Stimulated activated CD8-positive, alpha-beta memory T cell treated with anti-CD3 and anti-CD28 coated beads, Interleukin-4, amount 100 ng/mL, for 4 hours (primary cell): ENCODE results near the gene SPSB2.

Experiments used
- DNase-seq, 2 donors: peaks; one replicate each; pipeline ENCODE4 v3.0.0-alpha.2; 2020; ENCODE audit warnings: low read depth in 2 of 2, low spot score in 1 of 2

SPSB2 gene

DNA sequence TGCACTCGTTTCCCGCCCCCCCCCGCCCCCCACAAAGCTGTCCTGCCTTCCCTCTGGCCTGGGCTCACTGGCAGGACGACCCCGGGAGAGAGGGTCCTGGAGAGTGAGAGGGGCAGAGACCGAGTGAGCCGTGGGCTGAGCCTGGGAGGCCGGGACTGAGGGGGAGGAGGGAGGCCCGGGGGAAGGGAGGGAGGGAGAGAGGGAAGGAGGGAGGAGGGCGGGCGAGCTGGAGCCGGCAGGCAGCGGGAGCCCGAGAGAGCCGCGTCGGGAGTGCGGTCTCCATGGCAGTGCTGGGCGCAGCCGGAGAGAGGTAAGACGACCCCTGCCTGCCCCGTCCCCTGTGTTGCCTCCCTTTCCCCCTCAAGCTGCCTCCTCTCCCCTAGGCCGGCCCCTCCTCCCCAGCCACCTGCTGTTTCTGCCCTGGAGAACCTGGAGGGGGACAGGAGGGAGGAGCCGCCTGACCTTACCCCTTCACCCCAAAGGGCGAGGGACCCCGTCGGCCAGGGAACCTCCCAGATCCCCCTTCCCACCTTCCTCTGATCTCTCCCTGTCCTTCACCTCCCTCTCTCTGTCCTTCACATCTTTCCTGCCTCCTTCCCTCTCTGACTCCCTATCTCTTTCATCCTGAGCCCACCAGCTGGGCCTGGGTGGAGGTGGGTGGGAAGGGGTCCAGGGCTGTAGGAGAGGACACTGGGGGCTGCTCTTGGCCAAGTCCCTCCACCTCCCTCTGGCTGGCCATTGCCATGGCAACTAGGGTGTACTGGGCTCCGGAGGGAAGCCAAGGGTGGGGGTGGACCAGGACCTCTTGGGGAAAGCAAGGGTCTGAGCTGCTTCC is 51.3 kb downstream of the SPSB2 start, which contains the start of gene GPR162:
Gene GPR162 (plus strand): TSS at position 231 of the 835 bp plus-strand sequence. CDS start 2,078 bp downstream, outside the sequence.
- DNase-seq = no peak
